ENCODE measurements around the gene SUPT4H1. TPM values are rescaled to one million over a fixed set of nuclear protein-coding genes. Genes with fewer than 3 reads are reported as not detected.

SUPT4H1 gene
- total RNA-seq, 1 experiment from 2014 or later = 109 TPM

DNA sequence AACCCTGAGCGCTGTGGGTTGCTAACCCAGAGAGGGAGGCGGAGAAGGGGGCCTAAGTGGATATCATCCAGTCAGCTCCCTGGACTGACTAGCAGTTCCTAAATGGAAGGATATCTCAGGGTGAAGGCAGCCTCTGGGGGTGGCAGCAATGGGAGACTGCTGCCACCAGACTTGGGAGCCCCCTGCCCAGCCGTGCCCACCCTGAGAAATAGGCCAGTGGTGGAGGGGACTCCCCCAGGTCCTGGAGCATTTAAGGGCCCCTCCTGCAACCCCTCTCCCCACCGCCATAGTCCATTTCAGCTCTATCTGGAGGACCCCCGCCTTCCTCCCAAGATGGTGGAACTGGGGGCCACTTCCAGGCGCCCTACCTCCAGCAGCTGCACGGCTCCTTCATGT is 31.8 kb downstream of the SUPT4H1 start:
- Histone ChIP-seq H3K4me1 (ENCODE audit: insufficient read depth, low read length) (no peaks in the 10 kb centered on the region; the same call in 1 of the 2 replicates), H2BK5ac (ENCODE audit: insufficient read length, low read length) (no peak overlapping the region), H3K9me3 (ENCODE audit: control insufficient read depth, low read depth, low read length) (no peaks in the 10 kb centered on the region), H3K79me2 (ENCODE audit: insufficient read depth, low read length) (no peaks in the 10 kb centered on the region), H3K23ac (ENCODE audit: insufficient read length, low read depth, low read length) (no peak overlapping the region), H3K23me2 (ENCODE audit: insufficient read length, low read depth, low read length, poor library complexity, severe bottlenecking) (peaks cover 15% of the 10 kb centered on the region), H2BK15ac (ENCODE audit: low read depth, low read length) (no peak overlapping the region), H4K5ac (ENCODE audit: insufficient read length, low read depth, low read length) (no peak overlapping the region), H4K20me1 (ENCODE audit: control insufficient read depth, insufficient read depth, insufficient read length) (no peaks in the 10 kb centered on the region), H3K56ac (ENCODE audit: insufficient read length, low read depth, low read length) (no peak overlapping the region), H2AFZ (ENCODE audit: low read length) (no peak overlapping the region), H4K91ac (ENCODE audit: insufficient read length, low read depth, low read length) (no peak overlapping the region), H2AK5ac (ENCODE audit: insufficient read length, low read length) (no peak overlapping the region), H3K18ac (ENCODE audit: insufficient read length, low read depth, low read length) (no peak overlapping the region), H3K79me1 (ENCODE audit: insufficient read depth, low read depth, low read length, poor library complexity, severe bottlenecking) (no peaks in the 10 kb centered on the region), H4K8ac (replicated peaks; ENCODE audit: insufficient read length, low read depth, low read length) (no peak overlapping the region), H3K14ac (ENCODE audit: insufficient read depth, low read length) (no peak overlapping the region), H2BK12ac (ENCODE audit: insufficient read length, low read depth, low read length) (no peak overlapping the region), H3K27me3 (ENCODE audit: insufficient read depth, low read length) (no peaks in the 10 kb centered on the region; the same call in 1 of the 2 replicates), H2BK120ac (ENCODE audit: low read depth, low read length, poor library complexity, severe bottlenecking) (no peak overlapping the region), H3K9ac (ENCODE audit: extremely low read depth, insufficient read length, low read length) (no peak overlapping the region), H3K4me2 (ENCODE audit: insufficient read depth, insufficient read length, low read length) (no peak overlapping the region), H3K4ac (ENCODE audit: low read depth, low read length) (no peak overlapping the region), H3K27ac (ENCODE audit: insufficient read length, low read depth, low read length) (no peak overlapping the region), H2BK20ac (ENCODE audit: low read depth, low read length, poor library complexity, severe bottlenecking) (no peak overlapping the region), H3T11ph (ENCODE audit: low read length) (no peak overlapping the region)
- Mint-ChIP-seq H3K4me1 (peaks cover 13 to 15% of the 10 kb centered on the region in 2 experiments), H3K4me3 (no peak overlapping the region), H3K27me3 (ENCODE audit: low read depth) (peaks cover 40% of the 10 kb centered on the region), H3K36me3 (ENCODE audit: insufficient read depth in 1 of 3, low read depth in 3 of 3) (peaks cover 0 to 13% (median 2%) of the 10 kb centered on the region in 3 experiments; a peak in 5 of 7 replicates), H3K9me3 (no peaks in the 10 kb centered on the region), H3K27ac (no peak overlapping the region; a peak in 1 of 7 replicates)
- WGBS (ENCODE audit: extremely low coverage, insufficient read length, low lambda C conversion rate) = no CpG with 5 or more reads among the region's 7 CpGs
- no peak for DNase-seq
- TF ChIP-seq CTCF (conservative IDR thresholded peaks at IDR 0.05) = no peak

Measured in H9 (cell line).